OCI-LY3 (cell line): Measurements from ENCODE around the gene PRR23B.

Experiments used
- CTCF ChIP-seq: fragments of 200-600, 300-600 bp; sonication (generic); IDR thresholded peaks from 2 replicates; pipeline ENCODE4 v1.5.1; 2014; ENCODE audit warnings: antibody characterized with exemption, low read length, low read depth
- EZH2phosphoT487 ChIP-seq: fragments of 200-600 bp; shearing (Covaris generic); IDR thresholded peaks from 2 replicates; pipeline ENCODE4 v1.6.1; 2018; ENCODE audit warnings: antibody characterized with exemption, mixed run types, low read depth

- no peak for TF ChIP-seq CTCF
- no peak for TF ChIP-seq EZH2phosphoT487
These were observed 48.9 kb downstream of the PRR23B start for GRCh38 chr3:138971766-138972320.
